CD1c-positive myeloid dendritic cell (primary cell): ENCODE data around the gene EVI5.

Experiments used
- DNase-seq: peaks from one replicate; pipeline ENCODE4 v3.0.0-alpha.2; 2016; ENCODE audit errors: extremely low spot score

The EVI5 gene

DNA sequence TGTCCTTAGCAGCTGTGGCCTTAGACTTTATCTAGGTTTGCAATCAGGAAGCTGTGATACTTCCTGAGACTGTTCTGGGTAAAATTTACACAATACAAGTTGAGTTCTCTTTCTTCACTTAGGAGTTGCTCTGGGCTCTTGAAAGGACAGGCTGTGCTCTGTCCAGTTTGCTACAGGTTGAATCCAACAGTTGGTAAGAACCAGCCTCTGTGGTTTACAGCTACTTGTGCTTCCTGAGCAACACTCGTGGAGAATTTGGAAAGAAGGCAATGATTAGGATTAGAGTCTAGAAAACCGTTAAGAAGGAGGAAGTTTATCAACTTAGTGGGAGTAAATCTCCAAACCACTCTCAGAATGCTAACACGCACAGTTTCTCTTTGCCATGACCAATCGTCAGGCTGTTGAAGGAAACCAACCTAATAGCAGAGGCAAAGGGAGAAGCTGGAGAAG is 325.0 kb downstream of the EVI5 start:
- DNase-seq: peak; percentile 89
